ENCODE data around the gene HELZ. TPM values are rescaled to one million over a fixed set of nuclear protein-coding genes. Genes with fewer than 3 reads are reported as not detected.

The HELZ gene
- total RNA-seq, 1 donor from 2014 or later = 44.9 TPM

- Histone ChIP-seq H3K4me1 (peaks cover 4% of the 10 kb centered on the region), H4K20me1 (ENCODE audit: low read depth) (peaks cover 21% of the 10 kb centered on the region), H3K27ac (no peak overlapping the region), H3K27me3 (no peaks in the 10 kb centered on the region), H3K4me3 (no peak overlapping the region), H3K4me2 (no peak overlapping the region), H3K9me3 (ENCODE audit: low read depth) (no peaks in the 10 kb centered on the region), H3F3A (ENCODE audit: low read depth) (no peaks in the 10 kb centered on the region), H2AFZ (replicated peaks) (no peak overlapping the region), H3K36me3 (no peaks in the 10 kb centered on the region), H3K79me2 (ENCODE audit: low read depth) (peaks cover 34% of the 10 kb centered on the region), H3K9ac (no peak overlapping the region)
- no peak for DNase-seq (ENCODE audit: low spot score)
- Mint-ChIP-seq H3K4me3 (no peak overlapping the region), H3K4me1 (peaks cover 16% of the 10 kb centered on the region), H3K9me3 (no peaks in the 10 kb centered on the region), H3K27me3 (ENCODE audit: insufficient read depth, low read depth) (no peaks in the 10 kb centered on the region), H3K36me3 (peaks cover 8% of the 10 kb centered on the region), H3K27ac (no peak overlapping the region)
- TF ChIP-seq EZH2phosphoT487 (IDR thresholded peaks at IDR 0.05) (no peak), EZH2 (IDR thresholded peaks at IDR 0.05) (no peak), CTCF (IDR thresholded peaks at IDR 0.05) (no peak)
Observed at GRCh38 chr17:67217446-67217845, 27.6 kb downstream of the HELZ start.

GRCh38 chr17:67216578-67217320 lies 28.2 kb downstream of the HELZ start:
- Histone ChIP-seq H3K9ac (no peak overlapping the region), H3K4me3 (no peak overlapping the region), H3K4me2 (no peak overlapping the region), H4K20me1 (ENCODE audit: low read depth) (peaks cover 18% of the 10 kb centered on the region), H3K79me2 (ENCODE audit: low read depth) (peaks cover 27% of the 10 kb centered on the region), H2AFZ (replicated peaks) (no peak overlapping the region), H3K27ac (no peak overlapping the region), H3F3A (ENCODE audit: low read depth) (no peaks in the 10 kb centered on the region), H3K9me3 (ENCODE audit: low read depth) (no peaks in the 10 kb centered on the region), H3K36me3 (no peaks in the 10 kb centered on the region), H3K27me3 (no peaks in the 10 kb centered on the region), H3K4me1 (peaks cover 4% of the 10 kb centered on the region)
- Mint-ChIP-seq H3K4me3 (no peak overlapping the region), H3K4me1 (peaks cover 16% of the 10 kb centered on the region), H3K27ac (no peak overlapping the region), H3K27me3 (ENCODE audit: insufficient read depth, low read depth) (no peaks in the 10 kb centered on the region), H3K36me3 (peaks cover 8% of the 10 kb centered on the region), H3K9me3 (no peaks in the 10 kb centered on the region)
- TF ChIP-seq EZH2phosphoT487 (IDR thresholded peaks at IDR 0.05) (no peak), EZH2 (IDR thresholded peaks at IDR 0.05) (no peak), CTCF (IDR thresholded peaks at IDR 0.05) (no peak)
- no peak for DNase-seq (ENCODE audit: low spot score)

GRCh38 chr17:67215991-67216421 lies 29.0 kb downstream of the HELZ start:
- H3K4me3 ChIP-seq = no peak overlapping the region
- no peaks in the 10 kb centered on the region for H3F3A ChIP-seq (ENCODE audit: low read depth)
- Mint-ChIP-seq H3K27me3 (ENCODE audit: insufficient read depth, low read depth) (no peaks in the 10 kb centered on the region), H3K36me3 (peaks cover 8% of the 10 kb centered on the region), H3K9me3 (no peaks in the 10 kb centered on the region), H3K4me3 (no peak overlapping the region), H3K4me1 (peaks cover 12% of the 10 kb centered on the region), H3K27ac (no peak overlapping the region)
- no peak overlapping the region for H2AFZ ChIP-seq (replicated peaks)
- no peaks in the 10 kb centered on the region for H3K36me3 ChIP-seq
- H3K4me2 ChIP-seq = no peak overlapping the region
- H4K20me1 ChIP-seq (ENCODE audit: low read depth) = peaks cover 18% of the 10 kb centered on the region
- H3K9me3 ChIP-seq (ENCODE audit: low read depth) = no peaks in the 10 kb centered on the region
- H3K79me2 ChIP-seq (ENCODE audit: low read depth) = peaks cover 23% of the 10 kb centered on the region
- H3K9ac ChIP-seq = no peak overlapping the region
- no peak for DNase-seq (ENCODE audit: low spot score)
- H3K4me1 ChIP-seq = no peaks in the 10 kb centered on the region
- TF ChIP-seq CTCF (IDR thresholded peaks at IDR 0.05) (no peak), EZH2 (IDR thresholded peaks at IDR 0.05) (no peak), EZH2phosphoT487 (IDR thresholded peaks at IDR 0.05) (no peak)
- H3K27me3 ChIP-seq = no peaks in the 10 kb centered on the region
- H3K27ac ChIP-seq = no peak overlapping the region
